ENCODE results near the gene GABBR2. TPM values are rescaled to one million over a fixed set of nuclear protein-coding genes. Genes with fewer than 3 reads are reported as not detected.
"Not testable (repeated sequence)": the region's sequence is repeated elsewhere in the genome, so short reads cannot be mapped to it uniquely, and the experiment has no call there.

GABBR2 gene
- total RNA-seq, 2 donors from 2014 or later, result 1.2 to 1.3 TPM

DNA sequence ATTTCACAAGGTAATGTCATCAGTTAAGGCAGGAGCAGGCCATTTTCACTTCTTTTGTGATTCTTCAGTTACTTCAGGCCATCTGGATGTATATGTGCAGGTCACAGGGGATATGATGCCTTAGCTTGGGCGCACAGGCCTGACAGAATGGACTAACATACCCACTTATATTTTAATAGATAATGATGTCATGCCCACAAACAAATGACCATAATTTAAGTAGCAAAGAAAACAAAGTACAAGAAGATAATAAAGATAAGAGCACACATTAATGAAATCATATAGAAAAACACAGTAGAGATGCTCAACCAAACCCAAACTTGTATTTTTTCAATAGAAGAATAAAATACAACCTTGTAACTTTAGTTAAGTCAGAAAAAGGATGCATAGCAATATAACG is 433.6 kb downstream of the GABBR2 start:
- Mint-ChIP-seq H3K4me3 (no peak overlapping the region), H3K36me3 (ENCODE audit: low read depth) (peaks cover 1% of the 10 kb centered on the region), H3K27me3 (ENCODE audit: insufficient read depth) (peaks cover 4% of the 10 kb centered on the region), H3K4me1 (peaks cover 60% of the 10 kb centered on the region), H3K27ac (peak overlapping the region; percentile 88), H3K9me3 (no peaks in the 10 kb centered on the region)
- Histone ChIP-seq H3K27me3 (ENCODE audit: control insufficient read depth, insufficient read depth, low read length, poor library complexity, severe bottlenecking) (no peaks in the 10 kb centered on the region), H3K36me3 (ENCODE audit: control insufficient read depth, insufficient read depth, low read length) (no peaks in the 10 kb centered on the region), H3K9me3 (ENCODE audit: control insufficient read depth, low read length) (no peaks in the 10 kb centered on the region), H3K4me3 (ENCODE audit: low read length) (no peak overlapping the region), H3K9ac (ENCODE audit: extremely low read depth, low read length, poor library complexity, severe bottlenecking) (no peak overlapping the region), H3K27ac (ENCODE audit: low read depth, low read length) (no peak overlapping the region), H3K4me1 (ENCODE audit: control insufficient read depth, insufficient read depth, low read length) (peaks cover 19% of the 10 kb centered on the region)
- 81% methylated on average over 2 of the region's 2 CpGs; no CpG with 5 or more reads in 1 of the 2 experiments for WGBS, 2 experiments (ENCODE audit: insufficient coverage in 1 of 2, insufficient read length in 1 of 2)
- TF ChIP-seq, protein P1, sequence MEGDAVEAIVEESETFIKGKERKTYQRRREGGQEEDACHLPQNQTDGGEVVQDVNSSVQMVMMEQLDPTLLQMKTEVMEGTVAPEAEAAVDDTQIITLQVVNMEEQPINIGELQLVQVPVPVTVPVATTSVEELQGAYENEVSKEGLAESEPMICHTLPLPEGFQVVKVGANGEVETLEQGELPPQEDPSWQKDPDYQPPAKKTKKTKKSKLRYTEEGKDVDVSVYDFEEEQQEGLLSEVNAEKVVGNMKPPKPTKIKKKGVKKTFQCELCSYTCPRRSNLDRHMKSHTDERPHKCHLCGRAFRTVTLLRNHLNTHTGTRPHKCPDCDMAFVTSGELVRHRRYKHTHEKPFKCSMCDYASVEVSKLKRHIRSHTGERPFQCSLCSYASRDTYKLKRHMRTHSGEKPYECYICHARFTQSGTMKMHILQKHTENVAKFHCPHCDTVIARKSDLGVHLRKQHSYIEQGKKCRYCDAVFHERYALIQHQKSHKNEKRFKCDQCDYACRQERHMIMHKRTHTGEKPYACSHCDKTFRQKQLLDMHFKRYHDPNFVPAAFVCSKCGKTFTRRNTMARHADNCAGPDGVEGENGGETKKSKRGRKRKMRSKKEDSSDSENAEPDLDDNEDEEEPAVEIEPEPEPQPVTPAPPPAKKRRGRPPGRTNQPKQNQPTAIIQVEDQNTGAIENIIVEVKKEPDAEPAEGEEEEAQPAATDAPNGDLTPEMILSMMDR (conservative IDR thresholded peaks at IDR 0.05), result no peak
- DNase-seq, result no peak

DNA sequence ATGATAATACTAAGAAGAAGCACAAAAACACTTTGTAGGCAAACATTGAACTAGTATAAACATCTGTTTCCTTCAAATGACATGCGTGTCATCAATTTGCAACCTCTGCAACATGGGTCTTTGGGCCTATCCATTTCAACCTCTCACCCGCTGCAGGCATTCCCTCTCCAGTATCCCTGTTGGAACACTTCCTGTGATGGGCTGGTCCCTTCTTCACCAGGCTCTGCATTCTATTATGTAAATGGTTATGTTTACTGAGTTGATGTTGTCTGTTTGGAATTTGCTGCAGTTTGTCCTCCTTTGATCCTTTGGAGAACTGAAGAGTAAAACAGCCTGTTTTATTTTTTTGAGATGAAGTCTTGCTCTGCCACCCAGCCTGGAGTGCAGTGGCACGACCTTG is 436.7 kb downstream of the GABBR2 start:
- peaks cover 73% of the 10 kb centered on the region for H3K4me1 Mint-ChIP-seq
- no peaks in the 10 kb centered on the region for H3K27me3 Mint-ChIP-seq (ENCODE audit: insufficient read depth)
- TF ChIP-seq, protein P1 (conservative IDR thresholded peaks at IDR 0.05), result no peak
- no peaks in the 10 kb centered on the region for H3K9me3 Mint-ChIP-seq
- H3K36me3 ChIP-seq (ENCODE audit: control insufficient read depth, insufficient read depth, low read length), result no peaks in the 10 kb centered on the region
- H3K4me3 ChIP-seq (ENCODE audit: low read length), result no peak overlapping the region
- H3K4me1 ChIP-seq (ENCODE audit: control insufficient read depth, insufficient read depth, low read length), result peaks cover 7% of the 10 kb centered on the region
- 98 to 100% methylated on average over 2 to 3 of the region's 3 CpGs for WGBS, 2 experiments (ENCODE audit: insufficient coverage in 1 of 2, insufficient read length in 1 of 2)
- peaks cover 1% of the 10 kb centered on the region for H3K36me3 Mint-ChIP-seq (ENCODE audit: low read depth)
- H3K27me3 ChIP-seq (ENCODE audit: control insufficient read depth, insufficient read depth, low read length, poor library complexity, severe bottlenecking), result no peaks in the 10 kb centered on the region
- H3K27ac ChIP-seq (ENCODE audit: low read depth, low read length), result no peak overlapping the region
- peak overlapping the region; percentile 31 for H3K27ac Mint-ChIP-seq
- no peak overlapping the region for H3K9ac ChIP-seq (ENCODE audit: extremely low read depth, low read length, poor library complexity, severe bottlenecking)
- no peaks in the 10 kb centered on the region for H3K9me3 ChIP-seq (ENCODE audit: control insufficient read depth, low read length)
- peak; percentile 54 for DNase-seq
- H3K4me3 Mint-ChIP-seq, result no peak overlapping the region

DNA sequence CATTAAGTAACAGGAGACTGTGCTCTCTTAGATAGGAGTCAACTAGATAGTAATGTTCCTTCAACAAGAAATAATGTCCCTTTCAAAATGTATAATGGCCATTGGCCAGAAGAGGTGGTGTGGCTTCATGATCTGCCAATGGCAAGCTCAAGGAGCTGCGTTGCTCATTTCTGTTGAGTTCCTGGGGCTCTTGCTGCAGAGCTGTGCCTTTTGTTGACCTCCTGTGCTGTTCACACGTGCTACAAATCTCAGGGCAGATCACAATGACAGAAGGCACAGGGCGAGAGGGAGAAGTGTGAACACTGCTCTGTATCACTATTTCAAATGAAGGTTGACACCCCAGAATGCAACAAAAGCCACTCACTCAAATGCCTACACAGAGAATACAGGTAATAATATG is 437.3 kb downstream of the GABBR2 start:
- Mint-ChIP-seq H3K4me1 (peaks cover 78% of the 10 kb centered on the region), H3K9me3 (no peaks in the 10 kb centered on the region), H3K27ac (peak overlapping the region; percentile 38), H3K36me3 (ENCODE audit: low read depth) (peaks cover 1% of the 10 kb centered on the region), H3K4me3 (no peak overlapping the region), H3K27me3 (ENCODE audit: insufficient read depth) (no peaks in the 10 kb centered on the region)
- Histone ChIP-seq H3K36me3 (ENCODE audit: control insufficient read depth, insufficient read depth, low read length) (no peaks in the 10 kb centered on the region), H3K27me3 (ENCODE audit: control insufficient read depth, insufficient read depth, low read length, poor library complexity, severe bottlenecking) (no peaks in the 10 kb centered on the region), H3K4me1 (ENCODE audit: control insufficient read depth, insufficient read depth, low read length) (peaks cover 7% of the 10 kb centered on the region), H3K9me3 (ENCODE audit: control insufficient read depth, low read length) (no peaks in the 10 kb centered on the region), H3K27ac (ENCODE audit: low read depth, low read length) (no peak overlapping the region), H3K9ac (ENCODE audit: extremely low read depth, low read length, poor library complexity, severe bottlenecking) (no peak overlapping the region), H3K4me3 (ENCODE audit: low read length) (peak overlapping the region; percentile 43)
- WGBS, 2 experiments (ENCODE audit: insufficient coverage in 1 of 2, insufficient read length in 1 of 2), result 65 to 91% methylated on average over 1 to 3 of the region's 3 CpGs
- TF ChIP-seq, protein P1 (conservative IDR thresholded peaks at IDR 0.05), result no peak
- DNase-seq, result peak; percentile 76

DNA sequence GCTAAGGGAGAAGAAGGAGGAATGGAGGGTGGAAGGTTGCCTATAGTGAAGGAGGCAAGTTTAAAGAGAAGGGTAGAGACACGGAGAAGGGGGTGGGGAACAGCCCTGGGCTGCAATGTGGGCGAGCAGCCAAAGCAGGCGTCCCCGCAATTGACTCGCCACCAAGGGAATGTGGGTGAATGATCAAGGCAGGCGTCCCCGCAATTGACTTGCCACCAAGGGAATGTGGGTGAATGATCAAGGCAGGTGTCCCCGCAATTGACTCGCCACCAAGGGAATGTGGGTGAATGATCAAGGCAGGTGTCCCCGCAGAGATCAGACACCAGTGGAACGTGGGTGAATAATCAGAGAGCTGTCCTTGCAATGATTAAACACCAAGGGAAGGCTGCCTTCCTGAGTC is 438.5 kb downstream of the GABBR2 start:
- not testable (repeated sequence) for H3K27me3 ChIP-seq (ENCODE audit: control insufficient read depth, insufficient read depth, low read length, poor library complexity, severe bottlenecking); H3K4me1 ChIP-seq (ENCODE audit: control insufficient read depth, insufficient read depth, low read length); H3K9ac ChIP-seq (ENCODE audit: extremely low read depth, low read length, poor library complexity, severe bottlenecking); H3K27me3 Mint-ChIP-seq (ENCODE audit: insufficient read depth); H3K36me3 ChIP-seq (ENCODE audit: control insufficient read depth, insufficient read depth, low read length); H3K27ac ChIP-seq (ENCODE audit: low read depth, low read length); H3K36me3 Mint-ChIP-seq (ENCODE audit: low read depth); H3K9me3 ChIP-seq (ENCODE audit: control insufficient read depth, low read length); H3K9me3 Mint-ChIP-seq
- peak overlapping the region; percentile 44 for H3K4me3 Mint-ChIP-seq
- 87 to 91% methylated on average over 9 to 11 of the region's 11 CpGs for WGBS, 2 experiments (ENCODE audit: insufficient coverage in 1 of 2, insufficient read length in 1 of 2)
- peak; percentile 30 for DNase-seq
- peak overlapping the region; percentile 89 for H3K27ac Mint-ChIP-seq
- peaks cover 84% of the 10 kb centered on the region for H3K4me1 Mint-ChIP-seq
- H3K4me3 ChIP-seq (ENCODE audit: low read length), result peak overlapping the region; percentile 18

DNA sequence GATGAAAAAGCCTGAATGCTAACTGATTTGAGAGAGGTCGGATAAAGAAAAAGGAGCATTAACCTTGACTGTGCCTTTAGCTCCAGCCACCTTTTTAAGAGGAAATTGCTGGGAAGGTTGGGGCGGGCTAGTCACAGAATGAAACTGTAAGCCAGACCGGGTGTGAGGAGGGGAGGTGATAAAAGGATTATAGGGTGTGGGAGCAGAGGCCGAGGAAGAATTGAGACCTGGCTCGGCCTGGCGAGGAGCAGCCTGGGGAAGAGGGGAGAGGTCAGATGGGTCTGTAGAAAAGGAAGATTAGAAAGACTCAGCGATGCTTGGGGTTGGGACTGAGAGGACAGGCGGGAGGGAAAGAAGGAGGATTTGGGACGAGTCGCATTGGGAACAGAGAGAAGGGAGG is 439.1 kb downstream of the GABBR2 start:
- H3K4me1 ChIP-seq (ENCODE audit: control insufficient read depth, insufficient read depth, low read length); H3K9me3 Mint-ChIP-seq; H3K36me3 ChIP-seq (ENCODE audit: control insufficient read depth, insufficient read depth, low read length); H3K27me3 Mint-ChIP-seq (ENCODE audit: insufficient read depth); H3K9me3 ChIP-seq (ENCODE audit: control insufficient read depth, low read length); H3K36me3 Mint-ChIP-seq (ENCODE audit: low read depth); H3K27me3 ChIP-seq (ENCODE audit: control insufficient read depth, insufficient read depth, low read length, poor library complexity, severe bottlenecking); H3K27ac ChIP-seq (ENCODE audit: low read depth, low read length); H3K9ac ChIP-seq (ENCODE audit: extremely low read depth, low read length, poor library complexity, severe bottlenecking): not testable (repeated sequence)
- Mint-ChIP-seq H3K27ac (peak overlapping the region; percentile 89), H3K4me1 (peaks cover 84% of the 10 kb centered on the region), H3K4me3 (peak overlapping the region; percentile 44)
- WGBS, 2 experiments (ENCODE audit: insufficient coverage in 1 of 2, insufficient read length in 1 of 2), result 25 to 47% methylated on average over 9 to 10 of the region's 10 CpGs
- DNase-seq, result peak; percentile 78
- peak overlapping the region; percentile 62 for H3K4me3 ChIP-seq (ENCODE audit: low read length)
